HCT116 (cell line): ENCODE measurements around the gene IFT20. TPM values are rescaled to one million over a fixed set of nuclear protein-coding genes. Genes with fewer than 3 reads are reported as not detected.

ENCODE experiments used
- ATAC-seq: fragments of 200-7000 bp; cut with Tn5 transposase; 2 replicates; pipeline ENCODE4 v1.9.1; 2020; ENCODE audit warnings: mild to moderate bottlenecking, moderate library complexity
- BruUV-seq: library from RNA; stranded (reverse); fragments of 400-500 nt; replicated peaks from 2 replicates; lab custom pipeline; 2021; lab: Mats Ljungman, UMichigan
- CTCF ChIA-PET: fragments of 300-600 bp; sonication (Branson Sonifier 250); formaldehyde crosslinking; loops from one replicate; lab custom pipeline; 2021; ENCODE audit warnings: antibody characterized with exemption; lab: Charles Lee
- POLR2A ChIA-PET: fragments of 300-600, 350-600 bp; sonication (Branson Sonifier 250); formaldehyde crosslinking; loops from one replicate; lab custom pipeline; 2021; ENCODE audit warnings: antibody characterized with exemption; lab: Charles Lee
- RAD21 ChIA-PET, 2 experiments: fragments of 300-600 bp; sonication (Branson Sonifier 250); formaldehyde crosslinking; loops; one replicate each; lab custom pipeline; 2023; ENCODE audit warnings: low total read pairs in 2 of 2; ENCODE audit not compliant: uncharacterized antibody in 2 of 2, unreplicated experiment in 2 of 2, low non-redundant PET in 1 of 2; lab: Charles Lee
- DNase-seq: peaks from one replicate; pipeline ENCODE4 v3.0.0-alpha.2; 2010; ENCODE audit warnings: low read depth, low spot score
- H2AFZ ChIP-seq: fragments of 200-600 bp; shearing (Covaris generic), sonication (generic); 2 replicates; pipeline ENCODE4 v1.6.1; 2017; ENCODE audit warnings: low read depth, mixed run types, mixed read lengths, antibody characterized with exemption, low read length; ENCODE audit not compliant: poor library complexity, severe bottlenecking
- H3K27ac ChIP-seq: 2 replicates; pipeline ENCODE4 v1.5.1; 2012; ENCODE audit warnings: low read depth, low read length
- H3K27me3 ChIP-seq: fragments of 200-600 bp; sonication (generic); 2 replicates; pipeline ENCODE4 v1.6.1; 2016; ENCODE audit warnings: mixed run types, low read length, mixed read lengths; ENCODE audit not compliant: insufficient read depth
- H3K36me3 ChIP-seq, 2 experiments: fragments of 200-500 bp in 1 of 2; fragments of 200-600 bp in 1 of 2; sonication (Bioruptor generic) in 1 of 2; sonication (generic) in 1 of 2; 2 replicates each; pipeline versions ENCODE4 v1.5.1 to v1.6.1; 2014 to 2016; ENCODE audit warnings: low read length in 2 of 2, inconsistent platforms in 1 of 2, mixed read lengths in 1 of 2, mixed run types in 1 of 2; ENCODE audit not compliant: insufficient read depth in 2 of 2, control insufficient read depth in 1 of 2
- H3K4me1 ChIP-seq, 2 experiments: fragments of 200-600 bp in 1 of 2; sonication (generic) in 1 of 2; 2 replicates each; pipeline versions ENCODE4 v1.5.1 to v1.6.1; 2012 to 2017; ENCODE audit warnings: low read length in 2 of 2, inconsistent platforms in 1 of 2, mild to moderate bottlenecking in 1 of 2, mixed read lengths in 1 of 2, mixed run types in 1 of 2, moderate library complexity in 1 of 2; ENCODE audit not compliant: insufficient read depth in 2 of 2, control insufficient read depth in 1 of 2
- H3K4me2 ChIP-seq: fragments of 200-600 bp; sonication (generic); 2 replicates; pipeline ENCODE4 v1.6.1; 2017; ENCODE audit warnings: mixed run types, low read length, mixed read lengths
- H3K4me3 ChIP-seq, 2 experiments: fragments of 200-600 bp in 1 of 2; sonication (generic) in 1 of 2; replicated peaks in 1 of 2; 2 replicates each; pipeline ENCODE4 v1.5.1; 2011 to 2016; ENCODE audit warnings: low read length in 2 of 2, control low read depth in 1 of 2, low read depth in 1 of 2, mild to moderate bottlenecking in 1 of 2, mixed read lengths in 1 of 2, mixed run types in 1 of 2
- H3K79me2 ChIP-seq: fragments of 200-600 bp; sonication (generic); 2 replicates; pipeline ENCODE4 v1.6.1; 2017; ENCODE audit warnings: mild to moderate bottlenecking, mixed run types, low read length, moderate library complexity, mixed read lengths; ENCODE audit not compliant: insufficient read depth
- H3K9ac ChIP-seq: fragments of 200-600 bp; sonication (generic); 2 replicates; pipeline ENCODE4 v1.6.1; 2016; ENCODE audit warnings: low read length, mixed read lengths
- H3K9me2 ChIP-seq: fragments of 200-600 bp; sonication (generic), shearing (Covaris generic); 2 replicates; pipeline ENCODE4 v1.6.1; 2017; ENCODE audit warnings: mixed run types, mild to moderate bottlenecking, moderate library complexity; ENCODE audit not compliant: insufficient read depth
- H3K9me3 ChIP-seq, 2 experiments: fragments of 200-500 bp in 1 of 2; fragments of 200-600 bp in 1 of 2; sonication (Bioruptor generic) in 1 of 2; sonication (generic) in 1 of 2; 2 replicates each; pipeline ENCODE4 v1.6.1; 2014 to 2017; ENCODE audit warnings: low read length in 2 of 2, mixed read lengths in 2 of 2, inconsistent platforms in 1 of 2, low read depth in 1 of 2, mild to moderate bottlenecking in 1 of 2, mixed run types in 1 of 2, moderate library complexity in 1 of 2; ENCODE audit not compliant: control insufficient read depth in 1 of 2, insufficient read depth in 1 of 2
- H4K20me1 ChIP-seq: fragments of 200-600 bp; sonication (generic), shearing (Covaris generic); 2 replicates; pipeline ENCODE4 v1.6.1; 2017; ENCODE audit warnings: mixed run types, mild to moderate bottlenecking, moderate library complexity; ENCODE audit not compliant: insufficient read depth
- CEBPB ChIP-seq: IDR thresholded peaks from 2 replicates; pipeline ENCODE4 v1.6.1; 2012; ENCODE audit warnings: low read depth
- EGR1 ChIP-seq: IDR thresholded peaks from 2 replicates; pipeline ENCODE4 v1.6.1; 2012; ENCODE audit warnings: low read depth
- EZH2 ChIP-seq: fragments of 200-600 bp; sonication (generic); IDR thresholded peaks from 2 replicates; pipeline ENCODE4 v1.6.1; 2017; ENCODE audit warnings: antibody characterized with exemption, mixed run types
- EZH2phosphoT487 ChIP-seq: fragments of 200-600 bp; IDR thresholded peaks from 2 replicates; pipeline ENCODE4 v1.6.1; 2018; ENCODE audit warnings: antibody characterized with exemption, borderline replicate concordance
- FOSL1 ChIP-seq: IDR thresholded peaks from 2 replicates; pipeline ENCODE4 v1.6.1; 2012; ENCODE audit warnings: low read depth
- POLR2AphosphoS5 ChIP-seq: IDR thresholded peaks from 2 replicates; pipeline ENCODE4 v1.6.1; 2011; ENCODE audit warnings: mild to moderate bottlenecking, low read depth, low read length, moderate library complexity
- RAD21 ChIP-seq: IDR thresholded peaks from 2 replicates; pipeline ENCODE4 v1.6.1; 2012; ENCODE audit warnings: low read depth, mild to moderate bottlenecking
- SIN3A ChIP-seq: IDR thresholded peaks from 2 replicates; pipeline ENCODE4 v1.6.1; 2012; ENCODE audit warnings: low read depth
- SP1 ChIP-seq: IDR thresholded peaks from 2 replicates; pipeline ENCODE4 v1.6.1; 2012; ENCODE audit warnings: low read depth
- YY1 ChIP-seq: IDR thresholded peaks from 2 replicates; pipeline ENCODE4 v1.6.1; 2011; ENCODE audit warnings: low read length, low read depth, moderate library complexity, mild to moderate bottlenecking; ENCODE audit not compliant: insufficient replicate concordance; ENCODE audit errors: extremely low read depth
- ZFX ChIP-seq: fragments of 450-650 bp; IDR thresholded peaks from 2 replicates; pipeline ENCODE4 v1.6.1; 2017
- intact Hi-C: fragments of 100-400 bp; cut with micrococcal nuclease; formaldehyde crosslinking; loops from 2 replicates; pipeline ENCODE4 v1.10.0; 2022
- total RNA-seq: library from RNA; stranded (reverse); gene quantifications from one replicate; pipeline ENCODE4 v1.2.1, GENCODE V29; 2021; ENCODE audit not compliant: unreplicated experiment
- TF ChIP-seq, protein P1 (sequence below): IDR thresholded peaks from 2 replicates; pipeline ENCODE4 v1.6.1; 2012
- TF ChIP-seq, protein P2 (sequence below): IDR thresholded peaks from 2 replicates; pipeline ENCODE4 v1.6.1; 2011; ENCODE audit warnings: mild to moderate bottlenecking, low read length, moderate library complexity; ENCODE audit not compliant: insufficient replicate concordance; ENCODE audit errors: extremely low read depth
- TF ChIP-seq, protein P3 (sequence below): IDR thresholded peaks from 2 replicates; pipeline ENCODE4 v1.6.1; 2012

Gene IFT20
- total RNA-seq, 1 experiment from 2014 or later: 21.7 TPM

DNA sequence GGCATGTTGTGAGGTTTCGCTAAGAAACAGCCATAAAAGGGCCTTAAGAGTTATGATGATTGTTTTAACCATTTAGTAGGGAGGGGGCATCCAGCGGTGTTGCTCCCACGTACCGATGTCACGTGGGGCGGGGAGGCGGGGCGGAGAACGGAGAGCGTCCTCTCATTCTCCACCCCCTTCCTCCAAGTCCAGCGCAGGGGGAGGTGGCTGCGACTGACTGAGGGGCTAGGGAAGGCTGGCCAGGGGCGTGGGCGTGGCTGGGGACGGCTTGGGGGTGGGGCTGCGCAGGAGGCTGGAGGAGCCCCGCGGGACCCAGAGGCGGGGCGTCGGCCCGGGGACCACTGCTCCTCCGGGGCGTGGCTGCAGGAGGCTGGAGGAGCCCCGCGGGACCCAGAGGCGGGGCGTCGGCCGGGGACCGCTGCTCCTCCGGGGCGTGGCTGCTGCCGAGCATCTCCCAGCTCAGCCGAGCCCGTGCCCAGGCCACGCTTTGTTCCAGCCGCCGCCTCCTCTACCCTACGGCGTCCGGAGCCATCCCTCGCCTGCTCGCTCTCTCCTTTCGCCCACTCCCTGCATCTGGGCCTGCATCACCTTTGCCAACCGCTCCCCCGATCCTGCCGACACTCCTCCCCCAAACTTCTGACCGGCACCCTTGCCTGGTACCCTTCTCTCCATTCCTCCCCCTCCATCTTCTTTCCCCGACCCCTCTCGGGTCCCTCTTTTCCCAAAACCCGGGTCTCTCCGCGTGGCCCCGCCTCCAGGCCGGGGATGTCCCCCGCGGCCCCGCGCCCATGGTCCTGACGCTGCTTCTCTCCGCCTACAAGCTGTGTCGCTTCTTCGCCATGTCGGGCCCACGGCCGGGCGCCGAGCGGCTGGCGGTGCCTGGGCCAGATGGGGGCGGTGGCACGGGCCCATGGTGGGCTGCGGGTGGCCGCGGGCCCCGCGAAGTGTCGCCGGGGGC is 36.3 kb upstream of the IFT20 start, which contains the start of gene SARM1 (continued):
- TF ChIP-seq, protein P1, sequence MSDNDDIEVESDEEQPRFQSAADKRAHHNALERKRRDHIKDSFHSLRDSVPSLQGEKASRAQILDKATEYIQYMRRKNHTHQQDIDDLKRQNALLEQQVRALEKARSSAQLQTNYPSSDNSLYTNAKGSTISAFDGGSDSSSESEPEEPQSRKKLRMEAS: peak; percentile 35; the same call in 1 of the 2 replicates
- no peak for TF ChIP-seq YY1

DNA sequence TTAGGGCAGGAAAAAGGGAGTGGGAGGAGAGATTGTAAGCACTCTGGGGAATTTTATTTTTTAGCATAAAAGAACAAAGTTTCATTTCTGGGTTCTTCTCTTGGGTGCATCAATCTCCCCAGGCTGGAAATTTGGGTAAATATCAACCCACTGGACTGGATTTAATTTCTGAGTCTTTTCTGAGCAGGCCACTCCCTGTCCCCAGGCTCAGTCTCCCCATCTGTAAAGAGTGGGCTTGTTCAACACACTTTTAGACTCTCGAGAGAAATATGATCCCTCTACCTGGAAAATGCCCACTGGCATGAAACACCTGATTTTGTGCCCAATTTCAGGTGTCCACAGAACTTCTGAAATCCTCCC is 35.5 kb upstream of the IFT20 start:
- Histone ChIP-seq H3K4me2 (peak overlapping the region; percentile 77; the same call in 1 of the 2 replicates), H3K9me2 (no peaks in the 10 kb centered on the region), H3K27ac (no peak overlapping the region), H3K27me3 (no peaks in the 10 kb centered on the region), H3K9ac (no peak overlapping the region), H3K79me2 (no peaks in the 10 kb centered on the region), H4K20me1 (no peaks in the 10 kb centered on the region), H3K4me1 (peaks cover 11 to 20% of the 10 kb centered on the region in 2 experiments; a peak in 3 of 4 replicates), H3K4me3 (no peak overlapping the region), H2AFZ (no peak overlapping the region), H3K9me3 (no peaks in the 10 kb centered on the region), H3K36me3 (no peaks in the 10 kb centered on the region)
- TF ChIP-seq, protein P2, sequence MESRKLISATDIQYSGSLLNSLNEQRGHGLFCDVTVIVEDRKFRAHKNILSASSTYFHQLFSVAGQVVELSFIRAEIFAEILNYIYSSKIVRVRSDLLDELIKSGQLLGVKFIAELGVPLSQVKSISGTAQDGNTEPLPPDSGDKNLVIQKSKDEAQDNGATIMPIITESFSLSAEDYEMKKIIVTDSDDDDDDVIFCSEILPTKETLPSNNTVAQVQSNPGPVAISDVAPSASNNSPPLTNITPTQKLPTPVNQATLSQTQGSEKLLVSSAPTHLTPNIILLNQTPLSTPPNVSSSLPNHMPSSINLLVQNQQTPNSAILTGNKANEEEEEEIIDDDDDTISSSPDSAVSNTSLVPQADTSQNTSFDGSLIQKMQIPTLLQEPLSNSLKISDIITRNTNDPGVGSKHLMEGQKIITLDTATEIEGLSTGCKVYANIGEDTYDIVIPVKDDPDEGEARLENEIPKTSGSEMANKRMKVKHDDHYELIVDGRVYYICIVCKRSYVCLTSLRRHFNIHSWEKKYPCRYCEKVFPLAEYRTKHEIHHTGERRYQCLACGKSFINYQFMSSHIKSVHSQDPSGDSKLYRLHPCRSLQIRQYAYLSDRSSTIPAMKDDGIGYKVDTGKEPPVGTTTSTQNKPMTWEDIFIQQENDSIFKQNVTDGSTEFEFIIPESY: no peak
- TF ChIP-seq FOSL1 (no peak), ZFX (no peak), EGR1 (no peak), POLR2AphosphoS5 (no peak), RAD21 (no peak), SP1 (no peak), EZH2phosphoT487 (no peak), CEBPB (no peak), SIN3A (no peak), EZH2 (no peak)
- TF ChIP-seq, protein P3, sequence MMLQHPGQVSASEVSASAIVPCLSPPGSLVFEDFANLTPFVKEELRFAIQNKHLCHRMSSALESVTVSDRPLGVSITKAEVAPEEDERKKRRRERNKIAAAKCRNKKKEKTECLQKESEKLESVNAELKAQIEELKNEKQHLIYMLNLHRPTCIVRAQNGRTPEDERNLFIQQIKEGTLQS: no peak
- RAD21 ChIA-PET: no interaction called here
- no TSS peak for BruUV-seq
- CTCF ChIA-PET: no interaction called here
- DNase-seq (no peak), ATAC-seq (no peak)
- POLR2A ChIA-PET: interaction anchor here (1.2 kb wide), 1 partner anchor 13 kb away, joined by 6 read pairs; the partner anchor contains the start of gene POLDIP2
- intact Hi-C loops: loop anchor here (10.0 kb wide), 2 partner anchors 56 to 74 kb away; partner anchors contain the start of gene TMEM97
